ENCODE measurements around the gene BTBD18. TPM values are rescaled to one million over a fixed set of nuclear protein-coding genes. Genes with fewer than 3 reads are reported as not detected.

The BTBD18 gene
- total RNA-seq, 1 donor from 2014 or later = not detected

- H3K4me1 Mint-ChIP-seq (ENCODE audit: unreplicated experiment) = peaks cover 63% of the 10 kb centered on the region
- H3K9me3 Mint-ChIP-seq = no peaks in the 10 kb centered on the region
- no peaks in the 10 kb centered on the region for H3K27me3 Mint-ChIP-seq
- peak overlapping the region; percentile 88 for H3K27ac Mint-ChIP-seq
- DNase-seq (ENCODE audit: extremely low spot score, unreplicated experiment) = no peak
- H3K4me3 Mint-ChIP-seq = peak overlapping the region; percentile 76
- TF ChIP-seq CTCF (conservative IDR thresholded peaks at IDR 0.05) = no peak
- H3K36me3 Mint-ChIP-seq = peaks cover 16% of the 10 kb centered on the region
Measured at GRCh38 chr11:57773026-57773598, 21.5 kb upstream of the BTBD18 start.

- Mint-ChIP-seq H3K4me1 (ENCODE audit: unreplicated experiment) (peaks cover 58% of the 10 kb centered on the region), H3K36me3 (peaks cover 17% of the 10 kb centered on the region)
Measured at GRCh38 chr11:57772562-57772961, 20.9 kb upstream of the BTBD18 start.

GRCh38 chr11:57771365-57771764 is 19.7 kb upstream of the BTBD18 start:
- Mint-ChIP-seq H3K9me3 (peaks cover 4% of the 10 kb centered on the region), H3K27me3 (no peaks in the 10 kb centered on the region), H3K4me1 (ENCODE audit: unreplicated experiment) (peaks cover 51% of the 10 kb centered on the region), H3K4me3 (no peak overlapping the region), H3K27ac (peak overlapping the region; percentile 88), H3K36me3 (peaks cover 26% of the 10 kb centered on the region)
- TF ChIP-seq CTCF (conservative IDR thresholded peaks at IDR 0.05) = no peak
- DNase-seq (ENCODE audit: extremely low spot score, unreplicated experiment) = no peak

More at GRCh38 chr11:57772562-57772961, 20.9 kb upstream of the BTBD18 start:
- Mint-ChIP-seq H3K27me3 (no peaks in the 10 kb centered on the region), H3K4me3 (peak overlapping the region; percentile 76), H3K27ac (peak overlapping the region; percentile 88), H3K9me3 (no peaks in the 10 kb centered on the region)
- DNase-seq (ENCODE audit: extremely low spot score, unreplicated experiment) = no peak
- no peak for TF ChIP-seq CTCF (conservative IDR thresholded peaks at IDR 0.05)

GRCh38 chr11:57770793-57771192 is 19.2 kb upstream of the BTBD18 start:
- DNase-seq (ENCODE audit: extremely low spot score, unreplicated experiment) = no peak
- Mint-ChIP-seq H3K9me3 (peaks cover 5% of the 10 kb centered on the region), H3K27ac (peak overlapping the region; percentile 88), H3K27me3 (no peaks in the 10 kb centered on the region), H3K4me1 (ENCODE audit: unreplicated experiment) (peaks cover 48% of the 10 kb centered on the region), H3K4me3 (no peak overlapping the region), H3K36me3 (peaks cover 27% of the 10 kb centered on the region)
- no peak for TF ChIP-seq CTCF (conservative IDR thresholded peaks at IDR 0.05)

- Mint-ChIP-seq H3K4me3 (peak overlapping the region; percentile 99), H3K4me1 (ENCODE audit: unreplicated experiment) (peaks cover 30% of the 10 kb centered on the region), H3K36me3 (peaks cover 22% of the 10 kb centered on the region), H3K27me3 (no peaks in the 10 kb centered on the region), H3K27ac (peak overlapping the region; percentile 100), H3K9me3 (peaks cover 5% of the 10 kb centered on the region)
- no peak for DNase-seq (ENCODE audit: extremely low spot score, unreplicated experiment)
- no peak for TF ChIP-seq CTCF (conservative IDR thresholded peaks at IDR 0.05)
Measured at GRCh38 chr11:57764972-57765371, 13.4 kb upstream of the BTBD18 start.
